ENCODE results near the gene KPNA3. TPM values are rescaled to one million over a fixed set of nuclear protein-coding genes. Genes with fewer than 3 reads are reported as not detected.

KPNA3 gene
- total RNA-seq, 1 experiment from 2014 or later, result 49.7 TPM

- TF ChIP-seq, protein P1, sequence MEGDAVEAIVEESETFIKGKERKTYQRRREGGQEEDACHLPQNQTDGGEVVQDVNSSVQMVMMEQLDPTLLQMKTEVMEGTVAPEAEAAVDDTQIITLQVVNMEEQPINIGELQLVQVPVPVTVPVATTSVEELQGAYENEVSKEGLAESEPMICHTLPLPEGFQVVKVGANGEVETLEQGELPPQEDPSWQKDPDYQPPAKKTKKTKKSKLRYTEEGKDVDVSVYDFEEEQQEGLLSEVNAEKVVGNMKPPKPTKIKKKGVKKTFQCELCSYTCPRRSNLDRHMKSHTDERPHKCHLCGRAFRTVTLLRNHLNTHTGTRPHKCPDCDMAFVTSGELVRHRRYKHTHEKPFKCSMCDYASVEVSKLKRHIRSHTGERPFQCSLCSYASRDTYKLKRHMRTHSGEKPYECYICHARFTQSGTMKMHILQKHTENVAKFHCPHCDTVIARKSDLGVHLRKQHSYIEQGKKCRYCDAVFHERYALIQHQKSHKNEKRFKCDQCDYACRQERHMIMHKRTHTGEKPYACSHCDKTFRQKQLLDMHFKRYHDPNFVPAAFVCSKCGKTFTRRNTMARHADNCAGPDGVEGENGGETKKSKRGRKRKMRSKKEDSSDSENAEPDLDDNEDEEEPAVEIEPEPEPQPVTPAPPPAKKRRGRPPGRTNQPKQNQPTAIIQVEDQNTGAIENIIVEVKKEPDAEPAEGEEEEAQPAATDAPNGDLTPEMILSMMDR (conservative IDR thresholded peaks at IDR 0.05), result no peak
- no peak overlapping the region for H2BK12ac ChIP-seq (ENCODE audit: insufficient read length, low read depth, low read length)
- H3K4me1 ChIP-seq (ENCODE audit: insufficient read depth, low read length), result peaks cover 6% of the 10 kb centered on the region; the same call in 1 of the 2 replicates
- H3K9ac ChIP-seq (ENCODE audit: extremely low read depth, insufficient read length, low read length), result no peak overlapping the region
- H3K18ac ChIP-seq (ENCODE audit: insufficient read length, low read depth, low read length), result no peak overlapping the region
- no peak overlapping the region for H3K4ac ChIP-seq (ENCODE audit: low read depth, low read length)
- H3K36me3 Mint-ChIP-seq (ENCODE audit: insufficient read depth in 1 of 3, low read depth in 3 of 3), result peaks cover 13 to 34% (median 28%) of the 10 kb centered on the region in 3 experiments; a peak in 6 of 7 replicates
- H3K9me3 ChIP-seq (ENCODE audit: control insufficient read depth, low read depth, low read length), result no peaks in the 10 kb centered on the region
- WGBS (ENCODE audit: extremely low coverage, insufficient read length, low lambda C conversion rate), result no CpG with 5 or more reads among the region's 3 CpGs
- H4K91ac ChIP-seq (ENCODE audit: insufficient read length, low read depth, low read length), result no peak overlapping the region
- H2BK5ac ChIP-seq (ENCODE audit: insufficient read length, low read length), result no peak overlapping the region
- H3K9me3 Mint-ChIP-seq, result no peaks in the 10 kb centered on the region
- H4K8ac ChIP-seq (replicated peaks; ENCODE audit: insufficient read length, low read depth, low read length), result no peak overlapping the region
- H3K27ac ChIP-seq (ENCODE audit: insufficient read length, low read depth, low read length), result no peak overlapping the region
- peaks cover 17 to 29% of the 10 kb centered on the region in 2 experiments for H3K4me1 Mint-ChIP-seq
- H4K5ac ChIP-seq (ENCODE audit: insufficient read length, low read depth, low read length), result no peak overlapping the region
- no peaks in the 10 kb centered on the region for H3K27me3 Mint-ChIP-seq (ENCODE audit: low read depth)
- no peak overlapping the region for H3K4me2 ChIP-seq (ENCODE audit: insufficient read depth, insufficient read length, low read length)
- H3K56ac ChIP-seq (ENCODE audit: insufficient read length, low read depth, low read length), result no peak overlapping the region
- H3K4me3 Mint-ChIP-seq, result no peak overlapping the region
- no peaks in the 10 kb centered on the region for H3K79me1 ChIP-seq (ENCODE audit: insufficient read depth, low read depth, low read length, poor library complexity, severe bottlenecking)
- no peaks in the 10 kb centered on the region for H3K27me3 ChIP-seq (ENCODE audit: insufficient read depth, low read length)
- H4K20me1 ChIP-seq (ENCODE audit: control insufficient read depth, insufficient read depth, insufficient read length), result no peaks in the 10 kb centered on the region
- H2BK20ac ChIP-seq (ENCODE audit: low read depth, low read length, poor library complexity, severe bottlenecking), result no peak overlapping the region
- H2AK5ac ChIP-seq (ENCODE audit: insufficient read length, low read length), result no peak overlapping the region
- no peak overlapping the region for H3T11ph ChIP-seq (ENCODE audit: low read length)
- H3K27ac Mint-ChIP-seq, result no peak overlapping the region
- H3K23me2 ChIP-seq (ENCODE audit: insufficient read length, low read depth, low read length, poor library complexity, severe bottlenecking), result no peaks in the 10 kb centered on the region
- H3K23ac ChIP-seq (ENCODE audit: insufficient read length, low read depth, low read length), result no peak overlapping the region
- DNase-seq, result no peak
- H3K79me2 ChIP-seq (ENCODE audit: insufficient read depth, low read length), result no peaks in the 10 kb centered on the region
- no peak overlapping the region for H2BK15ac ChIP-seq (ENCODE audit: low read depth, low read length)
- no peak overlapping the region for H2BK120ac ChIP-seq (ENCODE audit: low read depth, low read length, poor library complexity, severe bottlenecking)
- no peak overlapping the region for H2AFZ ChIP-seq (ENCODE audit: low read length)
- H3K14ac ChIP-seq (ENCODE audit: insufficient read depth, low read length), result no peak overlapping the region
Measured at GRCh38 chr13:49697468-49697867, 95.0 kb downstream of the KPNA3 start.
